GM21367 (cell line): ENCODE results near the gene TUBGCP6.

Source experiments
- ATAC-seq: cut with Tn5 transposase; IDR thresholded peaks from one replicate; pipeline ENCODE4 v1.9.1; 2021; ENCODE audit not compliant: unreplicated experiment

Gene TUBGCP6

GRCh38 chr22:50199251-50199721 lies 45.5 kb downstream of the TUBGCP6 start:
- ATAC-seq = no peak

GRCh38 chr22:50198624-50199017 lies 46.2 kb downstream of the TUBGCP6 start:
- no peak for ATAC-seq

GRCh38 chr22:50197856-50198623 lies 46.8 kb downstream of the TUBGCP6 start:
- no peak for ATAC-seq

- ATAC-seq = no peak
These were observed 47.6 kb downstream of the TUBGCP6 start for GRCh38 chr22:50197000-50197800.

GRCh38 chr22:50196256-50196655 lies 48.6 kb downstream of the TUBGCP6 start:
- ATAC-seq = no peak

- no peak for ATAC-seq
These were observed 50.6 kb downstream of the TUBGCP6 start for GRCh38 chr22:50194037-50194805.

- ATAC-seq = no peak
These were observed 51.2 kb downstream of the TUBGCP6 start for GRCh38 chr22:50193621-50194020.

- no peak for ATAC-seq
These were observed 52.2 kb downstream of the TUBGCP6 start for GRCh38 chr22:50192436-50193204.

- no peak for ATAC-seq
These were observed 53.7 kb downstream of the TUBGCP6 start for GRCh38 chr22:50190941-50191741.

- peak; percentile 33 for ATAC-seq
These were observed 54.5 kb downstream of the TUBGCP6 start for GRCh38 chr22:50190182-50190940.

- ATAC-seq = no peak
These were observed 55.0 kb downstream of the TUBGCP6 start for GRCh38 chr22:50189849-50190181.

- no peak for ATAC-seq
These were observed 55.5 kb downstream of the TUBGCP6 start for GRCh38 chr22:50189184-50189848.

- ATAC-seq = no peak
These were observed 56.5 kb downstream of the TUBGCP6 start for GRCh38 chr22:50188356-50188755.

GRCh38 chr22:50186761-50187523 lies 57.9 kb downstream of the TUBGCP6 start:
- ATAC-seq = no peak

GRCh38 chr22:50186181-50186714 lies 58.6 kb downstream of the TUBGCP6 start:
- no peak for ATAC-seq

- ATAC-seq = no peak
These were observed 59.3 kb downstream of the TUBGCP6 start, which contains the start of gene TRABD for GRCh38 chr22:50185375-50186087. TRABD (plus strand) TSS chr22:50185913; CDS start chr22:50193061, 7,148 bp downstream.

- ATAC-seq = no peak
These were observed 59.9 kb downstream of the TUBGCP6 start for GRCh38 chr22:50184902-50185374.
